ENCODE measurements around the gene ARHGAP15. TPM values are rescaled to one million over a fixed set of nuclear protein-coding genes. Genes with fewer than 3 reads are reported as not detected.

ARHGAP15 gene
- total and polyA plus RNA-seq, 2 donors (not counting 1 experiment from before 2014, with no cell fraction given), result 0.07 TPM; not detected in 1

DNA sequence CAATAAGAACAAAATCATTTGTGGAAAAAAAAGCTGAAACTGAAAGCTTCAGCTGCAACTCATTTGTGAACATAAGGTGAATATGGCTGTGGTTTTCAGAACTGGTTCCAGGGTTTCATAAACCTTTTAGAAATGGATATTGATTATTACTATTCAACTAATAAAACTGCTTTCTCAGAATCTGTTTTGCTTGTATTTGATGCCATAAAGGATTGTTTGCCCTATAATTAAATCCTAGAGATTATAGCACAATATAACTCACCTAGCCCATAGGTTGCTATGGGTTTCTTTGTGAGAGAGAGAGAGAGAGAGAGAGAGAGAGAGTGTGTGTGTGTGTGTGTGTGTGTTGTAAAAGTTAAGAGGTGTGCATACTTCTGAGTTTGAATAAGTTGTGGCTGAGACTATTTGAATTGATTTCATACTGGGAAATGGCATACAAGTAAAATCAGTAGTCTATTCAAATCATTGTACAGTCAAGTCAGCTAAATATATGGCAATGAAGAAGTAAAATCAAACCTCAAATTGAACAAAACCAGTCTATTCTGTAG is 339.2 kb downstream of the ARHGAP15 start:
- Histone ChIP-seq H3K4me3 (replicated peaks in 1 of 4; ENCODE audit: control extremely low read depth in 1 of 4, insufficient read depth in 1 of 4, low read depth in 3 of 4, low read length in 4 of 4) (no peak overlapping the region), H3K27me3 (ENCODE audit: control insufficient read depth, insufficient read depth, low read length) (no peaks in the 10 kb centered on the region), H3K4me1 (ENCODE audit: control insufficient read depth, extremely low read depth, insufficient read depth, low read length) (peaks cover 2% of the 10 kb centered on the region), H3K4me2 (ENCODE audit: extremely low read depth, insufficient read depth, low read length) (no peak overlapping the region), H3K36me3 (ENCODE audit: control insufficient read depth, insufficient read depth, low read length) (no peaks in the 10 kb centered on the region), H3K9me3 (ENCODE audit: control insufficient read depth, insufficient read depth, low read depth, low read length) (no peaks in the 10 kb centered on the region), H4K20me1 (ENCODE audit: control insufficient read depth, extremely low read depth, insufficient read depth, low read length) (no peaks in the 10 kb centered on the region), H3K27ac (ENCODE audit: insufficient read depth, low read length) (no peak overlapping the region), H2AFZ (ENCODE audit: low read length) (no peak overlapping the region), H3K79me2 (ENCODE audit: control insufficient read depth, insufficient read depth, low read length) (no peaks in the 10 kb centered on the region), H3K9ac (ENCODE audit: insufficient read depth, low read length) (no peak overlapping the region)
- DNase-seq (ENCODE audit: low read depth in 2 of 2), result no peak
- TF ChIP-seq CTCF (conservative IDR thresholded peaks at IDR 0.05 in 1 of 2, IDR thresholded peaks at IDR 0.05 in 1 of 2; ENCODE audit: low read depth in 1 of 2, low read length in 2 of 2) (no peak), EZH2 (IDR thresholded peaks at IDR 0.05; ENCODE audit: low read length, missing control alignments) (no peak)

DNA sequence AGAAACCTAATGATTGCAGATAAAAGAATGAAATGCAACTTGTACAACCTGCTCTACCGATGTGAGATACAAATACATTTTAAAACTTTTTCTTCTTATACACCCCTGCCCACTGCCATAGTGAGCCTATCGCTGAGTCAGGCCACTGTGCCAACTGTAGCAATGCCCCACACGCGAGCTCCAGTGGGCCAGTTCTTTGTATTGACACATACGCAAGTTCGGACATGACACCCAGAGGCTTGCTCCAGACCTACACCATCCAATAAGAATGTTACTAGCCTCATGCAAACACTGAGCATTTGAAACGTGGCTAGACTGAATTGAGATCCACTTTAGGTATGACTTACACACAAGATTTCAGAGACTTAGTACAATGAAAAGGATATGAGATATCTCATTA is 340.1 kb downstream of the ARHGAP15 start:
- Histone ChIP-seq H3K9ac (ENCODE audit: insufficient read depth, low read length) (no peak overlapping the region), H3K27ac (ENCODE audit: insufficient read depth, low read length) (no peak overlapping the region), H3K27me3 (ENCODE audit: control insufficient read depth, insufficient read depth, low read length) (no peaks in the 10 kb centered on the region), H4K20me1 (ENCODE audit: control insufficient read depth, extremely low read depth, insufficient read depth, low read length) (no peaks in the 10 kb centered on the region), H3K9me3 (ENCODE audit: control insufficient read depth, insufficient read depth, low read depth, low read length) (no peaks in the 10 kb centered on the region), H2AFZ (ENCODE audit: low read length) (no peak overlapping the region), H3K4me2 (ENCODE audit: extremely low read depth, insufficient read depth, low read length) (no peak overlapping the region), H3K79me2 (ENCODE audit: control insufficient read depth, insufficient read depth, low read length) (no peaks in the 10 kb centered on the region), H3K36me3 (ENCODE audit: control insufficient read depth, insufficient read depth, low read length) (no peaks in the 10 kb centered on the region), H3K4me3 (replicated peaks in 1 of 4; ENCODE audit: control extremely low read depth in 1 of 4, insufficient read depth in 1 of 4, low read depth in 3 of 4, low read length in 4 of 4) (no peak overlapping the region), H3K4me1 (ENCODE audit: control insufficient read depth, extremely low read depth, insufficient read depth, low read length) (peaks cover 4% of the 10 kb centered on the region)
- DNase-seq (ENCODE audit: low read depth in 2 of 2), result no peak
- TF ChIP-seq EZH2 (IDR thresholded peaks at IDR 0.05; ENCODE audit: low read length, missing control alignments), result no peak
- TF ChIP-seq CTCF (conservative IDR thresholded peaks at IDR 0.05 in 1 of 2, IDR thresholded peaks at IDR 0.05 in 1 of 2; ENCODE audit: low read depth in 1 of 2, low read length in 2 of 2), result no peak

DNA sequence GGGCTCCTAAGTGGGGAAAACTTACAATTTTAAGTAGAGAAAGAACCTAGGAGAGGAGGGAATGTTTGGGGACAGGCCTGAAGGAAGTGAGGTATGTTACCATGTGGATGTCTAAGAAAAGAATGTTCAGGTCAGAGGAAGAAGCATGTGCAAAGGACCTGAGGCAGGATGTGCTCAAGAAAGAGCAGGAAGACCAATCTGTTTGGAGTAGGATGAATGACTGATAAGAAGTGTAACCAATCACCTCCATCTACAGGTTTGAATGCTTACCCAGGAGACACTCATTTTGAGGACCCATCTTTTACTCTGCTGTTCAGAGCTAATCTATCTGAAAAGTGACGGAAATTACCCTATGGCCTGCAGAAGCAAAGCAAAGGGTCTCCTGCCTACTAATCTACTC is 342.3 kb downstream of the ARHGAP15 start:
- no peaks in the 10 kb centered on the region for H3K27me3 ChIP-seq (ENCODE audit: control insufficient read depth, insufficient read depth, low read length)
- no peak overlapping the region for H3K4me2 ChIP-seq (ENCODE audit: extremely low read depth, insufficient read depth, low read length)
- H3K4me3 ChIP-seq (replicated peaks in 1 of 4; ENCODE audit: control extremely low read depth in 1 of 4, insufficient read depth in 1 of 4, low read depth in 3 of 4, low read length in 4 of 4), result no peak overlapping the region
- peaks cover 14% of the 10 kb centered on the region for H3K4me1 ChIP-seq (ENCODE audit: control insufficient read depth, extremely low read depth, insufficient read depth, low read length)
- H3K36me3 ChIP-seq (ENCODE audit: control insufficient read depth, insufficient read depth, low read length), result no peaks in the 10 kb centered on the region
- no peaks in the 10 kb centered on the region for H4K20me1 ChIP-seq (ENCODE audit: control insufficient read depth, extremely low read depth, insufficient read depth, low read length)
- no peaks in the 10 kb centered on the region for H3K9me3 ChIP-seq (ENCODE audit: control insufficient read depth, insufficient read depth, low read depth, low read length)
- H3K27ac ChIP-seq (ENCODE audit: insufficient read depth, low read length), result no peak overlapping the region
- DNase-seq (ENCODE audit: low read depth in 2 of 2), result no peak
- H3K79me2 ChIP-seq (ENCODE audit: control insufficient read depth, insufficient read depth, low read length), result no peaks in the 10 kb centered on the region
- TF ChIP-seq EZH2 (IDR thresholded peaks at IDR 0.05; ENCODE audit: low read length, missing control alignments) (no peak), CTCF (conservative IDR thresholded peaks at IDR 0.05 in 1 of 2, IDR thresholded peaks at IDR 0.05 in 1 of 2; ENCODE audit: low read depth in 1 of 2, low read length in 2 of 2) (no peak)
- H2AFZ ChIP-seq (ENCODE audit: low read length), result no peak overlapping the region
- H3K9ac ChIP-seq (ENCODE audit: insufficient read depth, low read length), result no peak overlapping the region

Data from fibroblast of lung (primary cell).